Measurements from ENCODE around the gene B4GALT2.

DNA sequence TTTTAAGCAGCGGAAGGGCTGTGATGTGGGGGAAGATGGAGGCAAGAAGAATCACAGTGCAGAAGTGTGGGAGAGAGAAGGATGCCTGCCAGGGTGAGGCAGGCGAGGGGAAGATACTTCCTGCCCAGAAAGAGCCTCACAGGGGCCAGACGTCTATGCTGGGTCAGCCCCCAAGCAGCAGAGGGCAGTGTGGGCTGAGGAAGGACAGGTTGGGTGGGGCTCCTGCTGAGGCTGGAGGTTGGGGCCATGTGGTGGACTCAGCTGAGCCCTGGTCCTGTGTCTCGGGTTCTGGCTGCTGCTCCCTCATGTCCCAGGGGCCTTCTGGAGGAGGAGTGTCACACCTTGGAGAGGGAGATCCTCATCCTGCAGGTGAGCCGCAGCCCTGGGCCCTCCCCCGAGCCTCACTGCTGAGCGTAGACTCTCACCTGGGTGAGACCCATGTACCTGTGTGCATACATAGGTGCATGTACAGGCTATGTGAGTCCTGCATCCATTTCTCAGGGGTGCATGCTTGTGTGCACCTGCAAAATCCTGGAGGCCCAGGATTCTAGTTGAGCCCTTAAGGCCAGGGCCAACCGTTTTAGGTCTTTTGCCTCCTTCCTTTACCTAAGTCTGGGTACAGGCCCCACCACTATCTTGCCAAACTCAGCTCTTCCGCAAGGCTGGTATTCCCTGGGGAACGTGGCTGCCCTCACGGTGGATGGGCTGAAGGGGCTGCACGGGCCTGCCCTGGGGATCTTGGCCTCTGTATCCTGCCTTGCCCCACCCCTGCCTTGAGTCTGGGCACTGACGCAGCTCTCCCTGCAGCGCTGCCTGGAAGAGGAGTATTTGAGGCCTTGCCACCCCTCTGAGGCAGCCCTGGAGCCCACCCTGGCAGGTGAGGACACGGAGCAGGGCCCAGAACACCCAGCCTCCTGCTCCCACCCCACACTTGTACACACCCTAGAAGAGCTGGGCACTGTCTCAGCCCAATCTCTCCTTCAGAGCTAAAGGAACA lies 16.1 kb downstream of the B4GALT2 start:
- TF ChIP-seq, protein P1, sequence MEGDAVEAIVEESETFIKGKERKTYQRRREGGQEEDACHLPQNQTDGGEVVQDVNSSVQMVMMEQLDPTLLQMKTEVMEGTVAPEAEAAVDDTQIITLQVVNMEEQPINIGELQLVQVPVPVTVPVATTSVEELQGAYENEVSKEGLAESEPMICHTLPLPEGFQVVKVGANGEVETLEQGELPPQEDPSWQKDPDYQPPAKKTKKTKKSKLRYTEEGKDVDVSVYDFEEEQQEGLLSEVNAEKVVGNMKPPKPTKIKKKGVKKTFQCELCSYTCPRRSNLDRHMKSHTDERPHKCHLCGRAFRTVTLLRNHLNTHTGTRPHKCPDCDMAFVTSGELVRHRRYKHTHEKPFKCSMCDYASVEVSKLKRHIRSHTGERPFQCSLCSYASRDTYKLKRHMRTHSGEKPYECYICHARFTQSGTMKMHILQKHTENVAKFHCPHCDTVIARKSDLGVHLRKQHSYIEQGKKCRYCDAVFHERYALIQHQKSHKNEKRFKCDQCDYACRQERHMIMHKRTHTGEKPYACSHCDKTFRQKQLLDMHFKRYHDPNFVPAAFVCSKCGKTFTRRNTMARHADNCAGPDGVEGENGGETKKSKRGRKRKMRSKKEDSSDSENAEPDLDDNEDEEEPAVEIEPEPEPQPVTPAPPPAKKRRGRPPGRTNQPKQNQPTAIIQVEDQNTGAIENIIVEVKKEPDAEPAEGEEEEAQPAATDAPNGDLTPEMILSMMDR (IDR thresholded peaks at IDR 0.05; ENCODE audit: low read length) = peak; percentile 31
- no peak for TF ChIP-seq EZH2 (optimal IDR thresholded peaks at IDR 0.05; ENCODE audit: low read depth, low read length)
- TF ChIP-seq EZH2phosphoT487 (IDR thresholded peaks at IDR 0.05; ENCODE audit: low read length) = no peak

Measured in MM.1S (cell line).